ENCODE measurements around the gene AFF1.
"Not testable (repeated sequence)": the region's sequence is repeated elsewhere in the genome, so short reads cannot be mapped to it uniquely, and the experiment has no call there.

AFF1 gene

GRCh38 chr4:86990510-86990909 lies 55.7 kb downstream of the AFF1 start:
- no peak for TF ChIP-seq CTCF (IDR thresholded peaks at IDR 0.05; ENCODE audit: insufficient read depth, low read length, missing control alignments)
- ChIA-PET POLR2A (interaction anchor here (1.0 kb wide), 1 partner anchor 16 kb away, joined by 3 read pairs; no protein-coding TSS in a partner anchor), CTCF (interaction anchor here (0.9 kb wide), 1 partner anchor 9 kb away, joined by 5 read pairs; no protein-coding TSS in a partner anchor)
- DNase-seq (ENCODE audit: low read depth, low spot score) = no peak
- H3K4me3 ChIP-seq (ENCODE audit: low read depth, low read length) = no peak overlapping the region

- no peak for TF ChIP-seq CTCF (IDR thresholded peaks at IDR 0.05; ENCODE audit: insufficient read depth, low read length, missing control alignments)
- ChIA-PET POLR2A (no interaction called here), CTCF (interaction anchor here (1.0 kb wide), 1 partner anchor 69 kb away, joined by 4 read pairs; no protein-coding TSS in a partner anchor)
- DNase-seq (ENCODE audit: low read depth, low spot score) = no peak
- H3K4me3 ChIP-seq (ENCODE audit: low read depth, low read length) = no peak overlapping the region
These were observed 57.2 kb downstream of the AFF1 start for GRCh38 chr4:86991994-86992393.

GRCh38 chr4:86993909-86994681 lies 59.3 kb downstream of the AFF1 start:
- no peak for TF ChIP-seq CTCF (IDR thresholded peaks at IDR 0.05; ENCODE audit: insufficient read depth, low read length, missing control alignments)
- no peak for DNase-seq (ENCODE audit: low read depth, low spot score)
- ChIA-PET POLR2A (no interaction called here), CTCF (no interaction called here)
- H3K4me3 ChIP-seq (ENCODE audit: low read depth, low read length) = no peak overlapping the region

GRCh38 chr4:86994686-86995085 lies 59.9 kb downstream of the AFF1 start:
- DNase-seq (ENCODE audit: low read depth, low spot score) = no peak
- ChIA-PET CTCF (no interaction called here), POLR2A (no interaction called here)
- no peak overlapping the region for H3K4me3 ChIP-seq (ENCODE audit: low read depth, low read length)
- no peak for TF ChIP-seq CTCF (IDR thresholded peaks at IDR 0.05; ENCODE audit: insufficient read depth, low read length, missing control alignments)

- H3K4me3 ChIP-seq (ENCODE audit: low read depth, low read length); POLR2A ChIA-PET; CTCF ChIA-PET; DNase-seq (ENCODE audit: low read depth, low spot score): not testable (repeated sequence)
These were observed 61.7 kb downstream of the AFF1 start for GRCh38 chr4:86996510-86996909.

- DNase-seq (ENCODE audit: low read depth, low spot score) = no peak
- H3K4me3 ChIP-seq (ENCODE audit: low read depth, low read length) = no peak overlapping the region
- no peak for TF ChIP-seq CTCF (IDR thresholded peaks at IDR 0.05; ENCODE audit: insufficient read depth, low read length, missing control alignments)
- POLR2A ChIA-PET = no interaction called here
- CTCF ChIA-PET = interaction anchor here (1.3 kb wide), 1 partner anchor 63 kb away, joined by 4 read pairs; no protein-coding TSS in a partner anchor
These were observed 64.4 kb downstream of the AFF1 start for GRCh38 chr4:86999136-86999643.

GRCh38 chr4:87002682-87003043 lies 67.9 kb downstream of the AFF1 start:
- ChIA-PET CTCF (no interaction called here), POLR2A (no interaction called here)
- TF ChIP-seq CTCF (IDR thresholded peaks at IDR 0.05; ENCODE audit: insufficient read depth, low read length, missing control alignments) = no peak
- DNase-seq (ENCODE audit: low read depth, low spot score) = no peak
- no peak overlapping the region for H3K4me3 ChIP-seq (ENCODE audit: low read depth, low read length)
